Ishikawa (cell line): Measurements from ENCODE around the gene GPNMB.

Experiments used
- CEBPB ChIP-seq: IDR thresholded peaks from 2 replicates; pipeline ENCODE4 v1.6.1; 2012
- CREB1 ChIP-seq: IDR thresholded peaks from 2 replicates; pipeline ENCODE4 v1.6.1; 2012; ENCODE audit warnings: low read depth
- EGR1 ChIP-seq: IDR thresholded peaks from 2 replicates; pipeline ENCODE4 v1.6.1; 2012
- EP300 ChIP-seq: IDR thresholded peaks from 2 replicates; pipeline ENCODE4 v1.6.1; 2012; ENCODE audit warnings: borderline replicate concordance
- FOXM1 ChIP-seq: IDR thresholded peaks from 2 replicates; pipeline ENCODE4 v1.6.1; 2012; ENCODE audit warnings: low read depth, borderline replicate concordance
- MAX ChIP-seq: IDR thresholded peaks from 2 replicates; pipeline ENCODE4 v1.6.1; 2012
- NFIC ChIP-seq: IDR thresholded peaks from 2 replicates; pipeline ENCODE4 v1.6.1; 2012
- RAD21 ChIP-seq: IDR thresholded peaks from 2 replicates; pipeline ENCODE4 v1.6.1; 2012; ENCODE audit warnings: low read depth
- REST ChIP-seq: IDR thresholded peaks from 2 replicates; pipeline ENCODE4 v1.6.1; 2012; ENCODE audit warnings: low read depth, mild to moderate bottlenecking
- TAF1 ChIP-seq: IDR thresholded peaks from 2 replicates; pipeline ENCODE4 v1.6.1; 2012; ENCODE audit warnings: low read depth, mild to moderate bottlenecking
- TCF12 ChIP-seq: IDR thresholded peaks from 2 replicates; pipeline ENCODE4 v1.6.1; 2012; ENCODE audit warnings: low read depth
- TEAD4 ChIP-seq: IDR thresholded peaks from 2 replicates; pipeline ENCODE4 v1.6.1; 2012
- USF1 ChIP-seq: IDR thresholded peaks from 2 replicates; pipeline ENCODE4 v1.6.1; 2012
- YY1 ChIP-seq: IDR thresholded peaks from 2 replicates; pipeline ENCODE4 v1.6.1; 2012; ENCODE audit warnings: low read depth
- ZBTB7A ChIP-seq: IDR thresholded peaks from 2 replicates; pipeline ENCODE4 v1.6.1; 2012; ENCODE audit warnings: low read depth

The GPNMB gene

GRCh38 chr7:23254051-23254681 is 7.6 kb downstream of the GPNMB start:
- TF ChIP-seq EP300 (no peak), REST (no peak), MAX (no peak), TCF12 (no peak), USF1 (no peak), TAF1 (no peak), CREB1 (no peak), ZBTB7A (no peak), NFIC (no peak), CEBPB (no peak), FOXM1 (no peak), YY1 (no peak), TEAD4 (no peak), RAD21 (no peak), EGR1 (no peak)

- TF ChIP-seq TCF12 (no peak), CREB1 (no peak), EGR1 (no peak), TAF1 (no peak), TEAD4 (no peak), CEBPB (no peak), EP300 (no peak), YY1 (no peak), USF1 (no peak), MAX (no peak)
Measured at GRCh38 chr7:23256731-23257130, 10.2 kb downstream of the GPNMB start.

GRCh38 chr7:23260371-23260770 is 13.8 kb downstream of the GPNMB start:
- no peak for TF ChIP-seq TCF12
- no peak for TF ChIP-seq MAX
- no peak for TF ChIP-seq TAF1
- TF ChIP-seq RAD21, result no peak
- no peak for TF ChIP-seq CEBPB

GRCh38 chr7:23261843-23262452 is 15.4 kb downstream of the GPNMB start:
- TF ChIP-seq RAD21 (peak; percentile 90), EGR1 (no peak), TEAD4 (no peak), TAF1 (no peak), CREB1 (no peak)

GRCh38 chr7:23264916-23265458 is 18.4 kb downstream of the GPNMB start:
- TF ChIP-seq TCF12 (no peak), CREB1 (no peak), EGR1 (no peak), EP300 (no peak), FOXM1 (no peak)

GRCh38 chr7:23266918-23267317 is 20.3 kb downstream of the GPNMB start:
- TF ChIP-seq MAX, result no peak

GRCh38 chr7:23267357-23267756 is 20.8 kb downstream of the GPNMB start:
- TF ChIP-seq TAF1, result no peak
- no peak for TF ChIP-seq MAX
- no peak for TF ChIP-seq FOXM1
- no peak for TF ChIP-seq CREB1
- TF ChIP-seq TCF12, result no peak
- TF ChIP-seq USF1, result no peak
- TF ChIP-seq ZBTB7A, result no peak
- TF ChIP-seq RAD21, result no peak
- TF ChIP-seq NFIC, result no peak
